Measurements from ENCODE around the gene DDAH1. TPM values are rescaled to one million over a fixed set of nuclear protein-coding genes. Genes with fewer than 3 reads are reported as not detected.

The DDAH1 gene
- polyA plus RNA-seq, 1 donor from 2014 or later = 42.7 TPM

- H3K36me3 ChIP-seq (ENCODE audit: insufficient read depth, low read length) = no peaks in the 10 kb centered on the region
- no peak overlapping the region for H3K4me2 ChIP-seq (ENCODE audit: low read length)
Observed at GRCh38 chr1:85352055-85352454, 112.9 kb downstream of the DDAH1 start.

GRCh38 chr1:85351202-85351828 lies 113.6 kb downstream of the DDAH1 start:
- Histone ChIP-seq H2AFZ (ENCODE audit: low read depth, low read length) (no peak overlapping the region), H3F3A (ENCODE audit: insufficient read depth, low read length, poor library complexity, severe bottlenecking) (no peaks in the 10 kb centered on the region), H3K4me3 (ENCODE audit: low read length) (no peak overlapping the region), H3K4me2 (ENCODE audit: low read length) (no peak overlapping the region), H3K9me3 (ENCODE audit: low read length) (no peaks in the 10 kb centered on the region), H3K79me2 (replicated peaks; ENCODE audit: insufficient read depth, low read length) (no peaks in the 10 kb centered on the region), H3K9me2 (ENCODE audit: insufficient read depth, low read length) (no peaks in the 10 kb centered on the region), H3K27me3 (ENCODE audit: insufficient read depth, low read depth, low read length) (no peaks in the 10 kb centered on the region), H3K27ac (ENCODE audit: low read length) (no peak overlapping the region), H3K36me3 (ENCODE audit: insufficient read depth, low read length) (no peaks in the 10 kb centered on the region), H3K9ac (ENCODE audit: low read length) (no peak overlapping the region), H4K20me1 (ENCODE audit: insufficient read depth) (no peaks in the 10 kb centered on the region)
- TF ChIP-seq EZH2 (IDR thresholded peaks at IDR 0.05; ENCODE audit: borderline replicate concordance, insufficient read depth, low read length, poor library complexity, severe bottlenecking) (no peak), EP300 (conservative IDR thresholded peaks at IDR 0.05; ENCODE audit: poor library complexity, severe bottlenecking) (no peak), REST (IDR thresholded peaks at IDR 0.05; ENCODE audit: borderline replicate concordance) (no peak), TAF1 (IDR thresholded peaks at IDR 0.05; ENCODE audit: low read depth) (no peak), POLR2AphosphoS5 (IDR thresholded peaks at IDR 0.05) (no peak), RAD21 (conservative IDR thresholded peaks at IDR 0.05) (no peak), MXI1 (conservative IDR thresholded peaks at IDR 0.05; ENCODE audit: poor library complexity, severe bottlenecking) (no peak)

More at GRCh38 chr1:85352055-85352454, 112.9 kb downstream of the DDAH1 start:
- Histone ChIP-seq H3K9me3 (ENCODE audit: low read length) (no peaks in the 10 kb centered on the region), H3K9me2 (ENCODE audit: insufficient read depth, low read length) (no peaks in the 10 kb centered on the region), H3K27ac (ENCODE audit: low read length) (no peak overlapping the region), H3K9ac (ENCODE audit: low read length) (no peak overlapping the region), H3F3A (ENCODE audit: insufficient read depth, low read length, poor library complexity, severe bottlenecking) (no peaks in the 10 kb centered on the region), H3K27me3 (ENCODE audit: insufficient read depth, low read depth, low read length) (no peaks in the 10 kb centered on the region), H3K79me2 (replicated peaks; ENCODE audit: insufficient read depth, low read length) (no peaks in the 10 kb centered on the region), H2AFZ (ENCODE audit: low read depth, low read length) (no peak overlapping the region), H3K4me3 (ENCODE audit: low read length) (no peak overlapping the region), H4K20me1 (ENCODE audit: insufficient read depth) (no peaks in the 10 kb centered on the region)
- TF ChIP-seq MXI1 (conservative IDR thresholded peaks at IDR 0.05; ENCODE audit: poor library complexity, severe bottlenecking) = no peak
- TF ChIP-seq SMC3 (conservative IDR thresholded peaks at IDR 0.05; ENCODE audit: poor library complexity) = no peak
- TF ChIP-seq REST (IDR thresholded peaks at IDR 0.05; ENCODE audit: borderline replicate concordance) = no peak
- TF ChIP-seq CTCF (IDR thresholded peaks at IDR 0.05; ENCODE audit: poor library complexity, severe bottlenecking) = no peak
- TF ChIP-seq EZH2 (IDR thresholded peaks at IDR 0.05; ENCODE audit: borderline replicate concordance, insufficient read depth, low read length, poor library complexity, severe bottlenecking) = no peak
- TF ChIP-seq TAF1 (IDR thresholded peaks at IDR 0.05; ENCODE audit: low read depth) = no peak
- no peak for TF ChIP-seq EP300 (conservative IDR thresholded peaks at IDR 0.05; ENCODE audit: poor library complexity, severe bottlenecking)
- TF ChIP-seq POLR2AphosphoS5 (IDR thresholded peaks at IDR 0.05) = no peak
- TF ChIP-seq RAD21 (conservative IDR thresholded peaks at IDR 0.05) = no peak

Measured in neural cell (in vitro differentiated cells).